Fibroblast of gingiva (primary cell): ENCODE measurements around the gene SLC19A1.
A peak's percentile ranks its signal among the peaks of the same experiment; 100 is the strongest.

Source experiments
- DNase-seq: peaks from one replicate; pipeline ENCODE4 v3.0.0-alpha.2; 2011; ENCODE audit warnings: low read depth

The SLC19A1 gene

DNA sequence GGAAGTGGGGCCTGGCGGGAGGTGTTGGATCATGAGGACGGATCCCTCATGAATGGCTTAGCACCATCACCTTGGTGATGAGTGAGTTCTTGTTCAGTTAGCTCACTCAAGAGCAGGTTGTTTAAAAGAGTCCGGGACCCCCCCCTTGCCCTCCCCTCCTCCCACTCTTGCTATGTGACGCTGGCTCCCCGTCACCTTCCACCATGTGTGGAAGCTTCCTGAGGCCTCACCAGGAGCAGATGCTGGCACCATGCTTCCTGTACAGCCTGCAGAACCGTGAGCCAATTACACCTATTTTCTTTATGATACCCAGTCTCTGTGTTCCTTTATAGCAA lies 3.0 kb upstream of the SLC19A1 start:
- DNase-seq = no peak

DNA sequence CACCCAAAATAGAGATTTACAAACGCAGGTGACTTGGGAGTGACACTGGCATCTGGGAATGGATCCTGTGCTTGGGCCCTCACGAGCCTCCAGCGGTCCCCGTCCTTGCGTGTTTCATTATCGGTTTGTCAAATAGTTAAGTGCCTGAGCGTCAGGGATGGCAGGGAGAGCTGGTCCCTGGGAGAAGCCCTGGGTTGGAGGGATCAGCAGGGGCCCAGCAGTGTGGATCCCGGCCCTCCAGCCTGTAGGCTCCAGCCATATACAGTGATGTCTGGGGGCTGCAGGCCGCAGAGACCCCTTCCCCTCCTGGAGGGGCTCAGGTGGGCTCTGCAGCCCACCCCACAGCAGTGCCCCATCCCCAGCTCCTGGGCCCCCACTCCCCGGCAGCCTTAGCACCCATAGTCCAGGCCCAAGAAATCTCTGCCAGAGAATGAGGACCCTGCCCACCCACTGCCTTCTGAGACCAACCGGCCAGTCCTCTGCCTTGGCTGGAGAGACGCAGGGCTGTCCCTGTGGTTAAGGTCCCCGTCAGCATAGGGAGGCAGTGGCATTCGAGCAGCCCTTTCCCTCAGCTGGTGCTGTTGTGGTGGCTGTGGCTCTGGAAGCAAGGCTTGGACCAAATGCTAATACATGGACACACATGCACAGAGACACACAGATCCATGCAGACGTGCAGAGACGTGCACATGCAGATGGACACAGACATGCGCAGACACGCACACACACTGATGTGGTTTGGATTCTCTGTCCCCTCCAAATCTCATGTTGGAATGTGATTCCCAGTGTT lies 2.4 kb upstream of the SLC19A1 start:
- no peak for DNase-seq

DNA sequence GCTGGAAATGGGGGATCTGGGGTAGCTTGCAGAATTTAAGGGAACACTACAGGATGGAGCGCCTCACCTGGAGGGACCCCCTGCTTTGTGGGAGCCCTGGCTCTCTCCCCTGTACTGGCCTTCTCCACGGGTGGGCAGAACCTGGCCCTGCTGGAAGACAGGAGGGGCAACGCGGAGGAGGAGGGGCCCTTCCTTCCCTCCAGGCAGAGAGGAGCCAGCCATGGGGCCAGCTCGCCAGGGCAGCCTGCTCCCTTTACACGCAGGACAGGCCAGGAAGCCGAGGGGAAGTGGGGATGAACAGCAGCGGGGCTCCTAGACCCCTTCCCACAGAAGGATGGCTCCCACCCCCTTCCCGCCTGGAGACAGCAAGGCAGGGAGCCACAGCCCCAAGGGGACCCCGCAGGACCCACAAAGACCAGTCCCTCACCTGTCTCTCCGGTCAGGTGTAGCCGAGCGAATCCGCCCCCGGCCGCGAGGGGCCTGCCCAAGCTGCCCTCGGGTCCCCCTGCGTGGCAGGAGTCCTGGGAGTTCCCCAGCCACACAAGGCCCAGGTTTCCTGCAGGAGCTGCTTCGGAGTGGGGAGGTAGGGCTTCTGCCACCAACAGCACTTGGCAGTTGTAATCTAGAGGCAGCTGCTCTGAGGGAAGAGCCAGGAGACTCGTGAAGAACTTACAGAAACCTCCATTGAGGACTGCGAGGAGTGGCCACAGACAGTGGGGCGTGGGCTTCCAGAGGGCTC lies 1.6 kb upstream of the SLC19A1 start:
- no peak for DNase-seq

DNA sequence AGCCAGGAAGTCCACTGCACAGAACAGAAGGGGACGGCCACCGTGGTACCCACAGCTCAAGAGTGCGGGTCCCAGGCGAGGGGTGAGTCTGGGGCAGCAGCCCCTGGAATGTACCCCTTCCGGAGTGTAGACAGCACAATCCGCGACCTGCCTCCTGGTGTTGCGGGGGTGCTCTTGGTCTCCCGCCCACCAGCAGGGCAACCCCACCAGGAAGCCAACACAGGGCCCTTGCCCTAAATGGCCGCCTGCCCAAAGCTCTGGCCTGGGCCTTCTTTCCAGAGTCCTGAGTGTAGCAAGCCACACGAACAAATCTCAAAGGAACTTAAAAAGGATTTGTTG lies 1.1 kb upstream of the SLC19A1 start:
- DNase-seq = no peak

DNA sequence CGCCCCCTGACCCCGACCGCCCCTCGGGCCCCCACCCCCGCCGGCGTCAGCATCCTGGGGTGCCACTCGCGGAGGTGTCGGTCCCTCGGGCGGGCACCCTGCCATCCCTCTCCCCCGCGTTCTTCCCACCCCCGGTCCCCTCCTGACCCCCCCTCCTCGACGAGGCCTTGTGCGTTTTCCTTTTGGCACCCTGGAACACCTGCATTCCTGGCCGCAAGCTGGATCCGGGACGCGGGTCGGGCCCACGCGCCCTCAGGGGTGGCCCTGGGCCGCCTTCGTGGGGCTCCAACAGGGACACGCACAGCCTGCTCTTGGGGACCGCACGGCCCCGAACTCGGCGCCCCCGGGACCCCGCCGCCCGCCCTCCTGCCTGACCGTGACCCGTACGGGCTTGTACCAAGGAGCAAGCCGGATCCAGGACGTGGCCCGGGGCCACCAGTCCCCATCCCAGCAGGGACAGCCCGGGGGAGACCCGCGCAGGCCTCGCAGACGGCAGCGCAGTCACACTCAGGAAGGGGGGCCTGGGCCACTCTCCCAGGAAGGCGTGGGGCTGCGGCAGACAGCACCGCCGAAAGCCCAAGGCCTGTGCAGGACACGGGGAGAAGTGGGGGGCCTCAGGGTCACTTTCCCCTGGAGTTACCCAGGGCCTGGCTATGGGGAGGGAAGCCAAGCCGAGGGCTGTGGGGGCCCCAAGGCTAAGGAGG lies 579 bp upstream of the SLC19A1 start:
- no peak for DNase-seq

DNA sequence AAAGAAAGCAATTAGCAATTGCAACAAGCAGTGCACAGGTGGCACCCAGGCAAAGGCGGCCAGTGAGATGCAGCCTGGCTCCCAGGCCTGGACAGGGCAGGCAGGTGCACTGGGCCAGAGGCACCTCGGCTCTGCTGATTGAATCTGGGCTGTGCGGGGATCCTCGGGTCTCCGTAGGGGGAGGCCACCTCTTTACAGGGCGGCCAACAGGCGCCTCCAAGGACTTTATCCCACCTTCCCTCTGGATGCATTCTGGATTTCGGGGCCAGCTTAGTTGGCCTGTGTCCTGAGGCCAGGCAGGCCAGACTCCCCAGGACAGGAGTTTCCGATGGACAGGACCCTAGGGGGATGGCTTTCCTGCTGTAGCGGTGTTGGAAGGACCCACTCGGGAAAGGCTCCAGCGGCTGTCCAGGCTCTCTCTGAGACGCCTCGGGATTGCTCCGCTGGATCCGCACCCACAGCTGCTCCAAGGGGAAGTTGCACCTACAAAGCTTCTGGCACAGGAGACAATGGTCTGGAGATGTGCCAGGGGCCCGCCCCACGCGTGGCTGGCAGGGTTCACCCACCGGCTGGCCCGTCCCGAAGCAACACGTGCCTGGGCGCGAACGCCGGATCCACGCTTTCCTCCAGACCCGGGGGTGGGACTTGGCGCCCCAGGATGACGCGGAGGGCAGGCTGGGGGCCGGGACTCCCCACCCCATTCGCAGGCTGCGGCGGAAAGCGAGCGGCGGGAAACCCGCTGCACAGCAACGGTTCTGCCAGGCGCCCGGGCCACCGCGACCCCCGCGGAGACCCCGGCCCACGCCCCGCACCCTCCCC lies 810 bp downstream of the SLC19A1 start:
- peak; percentile 48 for DNase-seq

DNA sequence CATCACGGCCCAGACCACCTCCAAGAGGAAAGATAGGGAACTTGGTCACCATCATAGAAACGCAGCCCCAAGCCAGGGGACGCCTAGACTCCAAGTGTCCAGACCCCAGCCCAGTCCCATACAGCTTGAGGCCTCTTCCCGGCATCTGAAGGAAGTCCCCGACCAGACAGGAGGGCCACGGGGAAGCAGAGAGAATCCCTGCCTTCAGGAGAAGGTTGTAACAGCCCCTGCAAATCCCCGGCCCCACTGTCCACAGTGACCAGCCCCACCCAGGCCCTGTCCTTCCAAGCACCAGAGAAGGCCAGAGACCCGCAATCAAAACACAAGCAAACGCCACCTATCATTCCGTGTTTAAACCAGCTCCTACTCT lies 1.7 kb downstream of the SLC19A1 start:
- no peak for DNase-seq

DNA sequence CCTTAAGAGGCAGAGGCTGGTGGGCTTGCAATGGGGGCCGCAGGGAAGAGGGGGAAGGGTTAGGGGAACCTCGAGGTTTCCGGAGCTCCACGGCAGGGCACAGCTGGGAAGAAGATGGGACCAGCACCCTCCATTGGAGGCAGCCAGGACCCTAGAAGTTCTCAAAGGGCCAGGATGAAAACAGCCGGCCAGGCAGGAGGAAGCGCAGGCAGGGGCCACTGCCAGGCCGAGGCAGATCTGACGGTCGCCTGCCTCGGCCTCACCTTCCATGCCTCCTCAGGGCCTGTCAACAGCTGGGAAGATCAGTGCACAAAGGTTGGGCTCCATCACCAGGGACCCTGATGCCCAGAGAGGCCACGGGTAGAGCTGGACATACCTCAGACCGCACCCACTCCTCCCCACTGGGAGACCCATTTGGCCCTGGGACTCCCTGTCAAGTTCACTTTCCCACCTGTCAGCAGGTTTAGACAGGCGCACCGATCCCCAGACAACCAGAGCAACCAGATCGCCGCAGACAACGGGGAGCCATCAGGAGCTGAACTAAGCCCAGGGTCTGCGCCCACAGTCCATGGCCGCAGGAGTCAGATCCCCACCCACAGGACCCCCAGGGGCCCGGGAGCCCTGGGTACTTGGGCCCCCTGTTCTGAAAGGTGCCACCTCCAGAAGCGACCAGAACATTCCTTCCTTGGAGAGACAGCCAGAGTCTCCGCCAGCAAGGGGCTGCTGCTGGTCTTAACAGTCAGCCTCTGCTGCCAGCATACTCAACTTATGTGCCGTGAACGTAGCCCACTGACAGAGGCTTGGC lies 2.2 kb downstream of the SLC19A1 start:
- DNase-seq = no peak

DNA sequence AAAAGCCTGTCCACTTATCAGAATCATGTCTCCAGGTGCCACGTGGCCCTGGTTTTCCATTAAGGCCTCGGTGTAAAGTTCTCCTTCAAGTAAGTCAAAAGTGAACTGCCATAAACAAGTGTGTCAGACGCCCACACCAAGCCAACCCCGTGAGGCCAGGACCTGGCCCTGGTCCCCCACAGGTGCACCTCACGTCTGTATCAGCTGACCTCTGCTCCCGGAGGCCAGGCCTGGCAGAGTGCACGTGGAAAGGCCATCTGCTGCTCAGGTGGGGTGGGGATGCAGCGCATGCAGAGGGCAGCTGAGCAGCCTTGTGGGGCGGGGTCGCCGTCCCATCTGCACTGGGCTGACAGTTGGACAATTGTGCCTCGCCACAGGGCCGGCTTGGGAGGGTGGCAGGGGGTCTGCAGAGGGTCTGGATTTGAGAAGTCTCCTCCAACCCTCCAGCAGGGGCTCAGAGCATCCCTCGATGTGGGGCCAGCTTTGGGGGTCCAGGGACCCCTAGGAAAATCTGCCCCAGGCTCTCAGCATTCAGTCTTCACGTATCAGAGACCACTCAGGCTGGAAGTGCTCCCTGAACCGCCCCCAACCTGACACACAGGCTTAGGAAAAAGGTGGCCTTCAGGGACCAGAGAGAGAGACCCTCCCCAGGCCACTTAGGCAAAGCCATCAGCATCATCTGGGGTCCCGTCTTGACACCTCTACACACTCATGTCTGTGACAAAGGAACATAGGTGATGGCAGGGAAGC lies 3.0 kb downstream of the SLC19A1 start:
- no peak for DNase-seq

DNA sequence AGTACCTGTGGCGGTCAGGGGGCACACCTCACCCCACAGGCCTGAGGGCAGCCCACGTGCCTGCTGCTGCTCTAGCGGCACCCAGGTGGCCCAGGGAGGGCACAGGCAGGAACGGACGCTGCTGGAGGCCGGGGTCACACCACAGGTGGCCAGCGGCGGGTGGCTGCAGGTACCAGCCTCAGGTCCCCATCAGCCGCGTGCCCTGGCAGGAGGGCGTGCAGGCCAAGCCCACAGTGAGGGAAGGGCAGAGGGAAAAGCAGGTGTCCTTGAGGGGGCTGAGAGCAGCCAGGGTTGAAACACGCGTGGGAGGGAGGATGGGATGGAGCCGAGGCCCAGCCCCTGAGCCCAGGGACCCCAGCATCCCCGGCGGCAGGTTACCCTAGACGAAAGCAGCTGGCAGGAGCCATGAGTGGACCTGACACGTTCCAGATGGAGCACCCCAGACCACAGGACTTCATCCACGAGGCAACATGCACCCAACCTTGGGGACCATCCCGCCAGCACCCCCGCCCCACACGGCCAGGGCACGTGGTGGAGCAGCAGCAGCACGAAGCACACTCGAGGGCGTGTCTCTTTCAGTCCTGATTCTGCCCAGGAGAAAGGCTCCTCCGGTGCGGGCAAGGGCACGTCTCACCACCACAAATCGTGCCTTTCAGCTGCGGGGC lies 3.7 kb downstream of the SLC19A1 start:
- DNase-seq = no peak

DNA sequence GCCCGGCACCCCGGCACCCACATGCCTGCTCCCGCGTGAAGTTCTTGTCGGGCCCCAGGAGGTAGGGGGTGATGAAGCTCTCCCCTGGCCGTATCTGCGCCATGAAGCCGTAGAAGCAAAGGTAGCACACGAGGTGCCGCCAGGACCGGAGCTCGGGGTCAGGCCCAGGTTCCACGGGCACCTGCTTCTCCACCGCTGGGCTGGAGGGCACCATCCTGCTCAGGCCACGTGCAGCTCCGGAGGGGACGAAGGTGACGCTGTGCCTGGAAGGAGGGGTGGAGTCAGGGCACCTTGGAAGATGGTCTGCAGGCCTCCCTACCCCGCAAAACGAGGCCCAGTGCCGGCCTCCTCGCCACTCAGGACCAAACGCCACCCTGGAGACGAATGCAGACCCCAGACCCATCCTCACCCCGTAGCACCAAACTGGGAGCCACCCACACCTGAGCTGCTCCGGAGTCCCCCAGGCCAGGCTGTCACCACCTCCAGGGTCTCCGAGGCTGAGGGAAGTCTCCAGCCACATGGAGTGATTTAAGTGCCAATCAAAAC lies 4.4 kb downstream of the SLC19A1 start:
- no peak for DNase-seq

DNA sequence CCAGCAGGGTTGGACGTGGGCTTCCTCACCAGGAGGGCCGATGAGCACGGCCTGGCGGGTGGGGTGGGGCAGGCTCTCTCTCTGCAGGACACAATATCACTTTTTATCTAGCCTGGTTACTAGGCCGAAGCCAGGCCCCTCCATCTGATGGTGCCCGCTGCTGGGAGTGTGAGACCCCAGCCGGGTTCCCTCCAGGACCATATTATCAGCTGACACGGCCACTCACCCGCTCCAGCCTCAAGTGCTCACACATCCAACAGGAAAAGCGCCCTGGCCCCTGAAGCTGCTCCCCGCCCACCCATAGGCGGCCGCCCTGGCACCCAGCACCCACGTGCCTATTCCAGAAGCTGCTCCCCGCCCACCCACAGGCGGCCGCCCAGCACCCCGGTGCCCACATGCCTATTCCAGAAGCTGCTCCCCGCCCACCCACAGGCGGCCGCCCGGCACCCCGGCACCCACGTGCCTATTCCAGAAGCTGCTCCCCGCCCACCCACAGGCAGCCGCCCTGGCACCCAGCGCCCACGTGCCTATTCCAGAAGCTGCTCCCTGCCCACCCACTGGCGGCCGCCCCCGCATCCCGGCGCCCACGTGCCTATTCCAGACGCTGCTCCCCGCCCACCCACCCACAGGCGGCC lies 5.0 kb downstream of the SLC19A1 start:
- no peak for DNase-seq

DNA sequence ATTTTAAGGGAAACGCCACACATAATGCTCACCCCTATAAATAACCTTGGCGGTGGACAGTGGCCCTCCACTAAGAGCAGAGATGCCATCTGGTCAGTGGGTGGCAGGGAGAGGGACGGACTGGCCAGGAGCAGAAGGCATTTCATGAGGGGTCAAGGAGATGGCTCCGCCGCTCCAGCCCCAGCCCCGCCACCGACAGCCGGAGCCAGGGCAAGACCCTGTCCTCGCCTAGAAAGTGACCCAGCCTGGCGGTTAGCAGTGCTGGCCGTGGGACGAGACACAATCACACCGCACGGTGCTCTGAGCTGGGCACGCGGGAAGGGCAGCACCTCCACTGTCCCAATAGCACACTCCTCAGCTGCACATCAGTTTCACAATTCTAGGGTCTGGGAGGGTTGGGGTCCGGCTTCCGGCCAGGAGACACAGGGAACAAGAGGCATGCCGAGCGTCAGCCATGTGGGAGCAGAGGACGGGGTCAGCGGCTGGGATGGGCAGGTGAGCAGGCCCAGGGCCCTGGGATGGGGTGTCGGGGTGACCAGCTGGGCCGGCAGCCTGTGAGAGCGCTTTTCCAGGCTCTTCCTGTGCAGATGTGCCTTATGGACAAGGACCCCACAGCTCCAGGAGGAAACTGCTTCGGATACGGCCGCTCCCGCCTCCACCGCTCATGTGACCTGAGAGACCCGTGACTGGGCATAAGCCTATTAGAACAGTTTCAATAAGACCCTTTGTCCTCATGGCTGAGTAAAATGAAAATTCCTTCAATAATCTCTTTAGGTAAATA lies 5.7 kb downstream of the SLC19A1 start:
- DNase-seq = no peak

DNA sequence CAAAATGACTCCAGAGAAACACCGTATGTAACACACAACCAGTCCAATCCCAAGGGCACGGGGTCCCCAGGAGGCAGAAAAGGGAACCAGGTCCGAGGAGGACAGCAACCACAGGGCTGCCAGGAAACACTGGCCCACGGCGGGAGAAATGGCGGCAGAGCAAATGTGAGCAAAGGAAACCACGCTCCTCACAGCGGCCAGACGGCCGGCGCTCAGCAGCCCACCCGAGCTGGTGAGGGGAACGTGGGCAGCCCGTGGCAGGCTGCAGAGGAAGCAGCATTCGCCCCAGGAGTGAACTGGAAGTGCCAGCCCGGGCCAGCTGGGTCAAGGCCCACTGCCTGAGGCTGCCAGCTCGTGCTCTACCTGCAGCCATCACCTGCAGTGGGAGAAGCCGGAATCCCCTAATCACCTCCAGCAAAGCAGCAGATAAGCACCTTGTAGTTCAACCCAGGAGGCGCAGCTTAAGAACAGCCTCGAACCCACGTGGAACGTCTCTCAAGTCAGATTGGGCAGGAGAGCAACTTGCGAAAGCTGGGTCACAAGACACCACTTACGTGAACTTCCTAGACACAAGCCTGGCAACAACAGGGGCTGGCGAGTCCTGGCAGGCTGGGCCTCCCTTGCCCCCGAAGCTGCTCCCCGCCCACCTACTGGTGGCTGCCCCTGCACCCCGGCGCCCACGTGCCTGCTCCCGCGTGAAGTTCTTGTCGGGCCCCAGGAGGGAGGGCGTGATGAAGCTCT lies 6.7 kb downstream of the SLC19A1 start:
- no peak for DNase-seq

DNA sequence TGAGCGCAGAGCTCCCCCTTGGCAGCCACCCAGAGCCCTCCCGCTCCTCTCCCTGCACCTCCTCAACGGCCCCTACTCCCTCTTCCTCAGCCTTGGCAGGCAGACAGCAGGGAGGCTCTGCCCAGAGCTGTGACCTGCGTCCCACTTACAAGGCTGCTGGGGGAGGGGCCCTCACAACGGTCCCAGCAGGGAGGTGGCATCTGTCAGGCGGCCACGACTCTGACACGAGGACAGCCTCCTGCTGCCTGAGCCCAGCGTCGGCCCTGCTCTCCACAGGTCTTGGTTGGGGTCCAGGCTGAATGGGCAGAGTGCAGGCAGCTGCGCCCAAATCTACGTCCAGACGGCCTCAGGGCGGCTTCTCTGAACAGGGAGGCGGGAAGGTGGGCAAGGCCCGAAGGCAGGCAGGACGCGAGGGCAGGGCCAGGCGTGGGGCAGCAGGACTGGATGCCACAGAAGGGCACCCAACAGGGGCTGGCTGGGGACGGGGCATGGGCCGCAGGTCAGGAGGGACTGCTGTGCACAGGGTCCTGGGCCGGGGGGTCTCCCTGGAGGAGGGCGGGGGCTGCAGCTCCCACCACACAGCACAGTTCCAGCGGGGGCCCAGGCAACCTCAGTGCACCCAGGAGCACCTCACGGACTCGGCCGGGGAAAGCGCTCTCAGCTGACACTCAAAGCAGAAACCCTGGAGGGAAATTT lies 7.5 kb downstream of the SLC19A1 start:
- DNase-seq = no peak

DNA sequence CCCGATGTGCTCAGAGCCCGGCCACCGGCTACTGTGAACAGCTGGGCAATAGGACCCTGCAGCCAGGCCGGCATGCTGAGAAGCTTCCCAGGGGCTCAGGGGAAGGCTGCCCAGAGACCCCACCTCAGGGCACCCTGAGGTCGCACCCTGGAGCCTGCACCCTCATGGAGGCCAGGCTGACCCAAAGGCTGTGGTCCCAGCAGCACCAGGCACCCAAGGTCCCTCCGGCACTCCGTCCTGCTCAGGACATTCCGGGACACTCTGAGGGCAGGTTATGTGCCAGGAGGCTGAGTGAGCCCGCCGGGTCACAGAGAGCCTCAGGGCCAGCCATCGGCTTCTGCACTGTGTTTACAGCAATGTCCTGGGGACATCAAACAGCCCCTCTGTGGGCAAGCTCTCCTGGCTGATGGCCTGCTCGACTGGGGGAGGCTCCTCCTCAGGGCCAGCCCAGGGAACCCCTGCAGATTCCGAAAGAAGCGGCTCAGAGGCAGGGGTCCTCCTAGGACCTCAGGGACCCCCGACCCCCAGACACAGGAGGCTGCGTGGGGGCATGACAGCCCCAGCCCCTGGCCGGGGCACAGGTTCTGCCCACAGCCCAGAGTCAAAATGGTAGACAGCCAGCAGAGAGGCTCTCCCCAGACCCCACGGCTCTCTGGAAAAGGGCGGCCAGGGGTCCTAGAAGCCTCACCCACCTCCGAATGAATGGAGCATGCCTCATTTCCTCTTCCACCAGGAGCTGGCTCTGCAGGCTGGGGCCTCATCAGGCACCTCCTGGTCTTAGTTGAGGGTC lies 8.2 kb downstream of the SLC19A1 start:
- DNase-seq = no peak
